Activated T-helper 1 cell treated with Interleukin-2 at 50 U/mL for 16 hours (primary cell): ENCODE results near the gene PPP3CA.
"Not testable (repeated sequence)": the region's sequence is repeated elsewhere in the genome, so short reads cannot be mapped to it uniquely, and the experiment has no call there.

Source experiments
- DNase-seq: peaks from one replicate; pipeline ENCODE4 v3.0.0-alpha.2; 2020; ENCODE audit warnings: low read depth

Gene PPP3CA

DNA sequence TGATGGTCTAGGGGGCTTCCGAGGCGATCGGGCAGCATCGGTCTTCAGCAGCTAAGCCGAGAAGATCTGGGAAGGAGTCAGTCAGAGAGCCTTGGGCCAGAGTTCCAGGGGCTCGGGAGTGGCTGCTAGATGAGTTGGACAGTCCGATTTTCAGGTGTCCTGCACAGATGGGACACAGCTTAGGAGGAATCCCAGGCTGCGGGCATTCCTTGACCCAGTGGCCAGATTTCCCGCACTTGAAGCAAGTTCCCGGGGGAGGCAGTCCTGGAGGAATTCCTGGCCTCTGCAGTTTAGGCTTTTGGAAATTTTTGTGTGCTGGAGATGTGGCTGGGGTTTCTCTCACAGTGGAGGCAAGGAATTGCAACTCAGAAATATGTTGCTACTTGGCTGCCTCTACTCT, 352.3 kb downstream of the PPP3CA start:
- DNase-seq, result not testable (repeated sequence)

DNA sequence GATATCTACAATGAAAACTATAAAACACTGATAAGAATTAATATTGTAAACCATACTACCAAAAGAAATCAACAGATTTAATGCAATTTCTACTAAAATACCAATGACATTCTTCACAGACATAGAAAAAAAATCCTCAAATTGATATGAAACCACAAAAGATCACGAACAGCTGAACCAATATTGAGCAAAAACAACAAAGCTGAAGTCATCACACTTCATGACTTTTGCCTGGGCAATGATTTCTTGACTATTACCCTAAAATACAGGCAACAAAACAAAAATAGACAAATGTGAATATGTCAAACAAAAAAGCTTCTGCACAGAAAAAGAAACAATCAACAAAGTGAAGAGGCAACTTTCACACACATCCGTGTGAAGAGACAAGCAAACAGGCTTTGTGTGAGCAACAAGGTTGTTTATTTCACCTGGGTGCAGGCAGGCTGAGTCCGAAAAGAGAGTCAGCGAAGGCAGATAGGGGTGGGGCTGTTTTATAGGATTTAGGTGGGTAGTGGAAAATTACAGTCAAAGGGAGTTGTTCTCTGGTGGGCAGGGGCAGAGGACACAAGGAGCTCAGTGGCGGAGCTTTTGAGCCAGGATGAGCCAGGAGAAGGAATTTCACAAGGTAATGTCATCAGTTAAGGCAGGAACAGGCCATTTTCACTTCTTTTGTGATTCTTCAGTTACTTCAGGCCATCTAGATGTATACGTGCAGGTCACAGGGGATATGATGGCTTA, 355.8 kb downstream of the PPP3CA start:
- DNase-seq, result not testable (repeated sequence)

GRCh38 chr4:100989401-100989800, 357.9 kb downstream of the PPP3CA start:
- DNase-seq, result no peak

GRCh38 chr4:100988876-100989275, 358.4 kb downstream of the PPP3CA start:
- DNase-seq, result no peak

- no peak for DNase-seq
Measured at GRCh38 chr4:100986360-100986868, 360.9 kb downstream of the PPP3CA start.

GRCh38 chr4:100985576-100985975, 361.8 kb downstream of the PPP3CA start:
- DNase-seq, result no peak

DNA sequence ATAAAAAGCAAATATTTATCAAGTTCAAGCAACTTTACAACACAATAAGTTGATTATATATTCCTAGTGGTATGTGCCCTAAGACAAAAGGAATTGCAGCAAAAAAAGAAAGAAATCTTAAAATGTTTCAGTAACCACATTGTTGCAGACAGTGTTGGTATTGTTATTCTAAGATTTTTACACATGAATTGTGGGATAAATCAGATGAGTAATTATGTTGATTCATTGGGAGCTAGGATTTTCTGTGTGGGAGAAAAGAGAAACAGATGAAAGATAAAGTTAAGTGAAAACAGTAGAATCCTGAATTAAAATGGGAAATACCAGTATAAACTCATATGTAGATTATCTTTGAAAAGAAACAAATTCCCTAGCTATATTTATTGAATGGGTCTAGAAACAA, 362.4 kb downstream of the PPP3CA start:
- DNase-seq, result no peak

DNA sequence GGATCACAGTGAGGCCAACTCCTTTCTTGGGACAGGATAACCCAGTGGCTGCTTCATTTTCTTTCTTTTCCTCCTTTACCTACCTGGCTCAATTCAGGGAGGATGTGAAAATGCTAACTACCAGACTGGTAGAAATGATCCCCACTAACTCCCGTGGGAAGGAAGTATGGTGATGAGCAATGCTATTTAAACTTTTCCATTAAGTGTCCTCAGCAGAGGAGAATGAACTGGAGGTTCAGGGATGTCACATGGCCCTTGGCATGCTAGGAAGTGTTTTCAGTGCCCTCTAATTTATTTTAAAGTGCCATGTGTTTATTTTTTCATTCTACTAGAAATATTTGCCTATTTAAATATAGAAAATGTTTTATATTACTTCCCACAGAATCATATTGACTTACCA, 363.9 kb downstream of the PPP3CA start:
- no peak for DNase-seq

DNA sequence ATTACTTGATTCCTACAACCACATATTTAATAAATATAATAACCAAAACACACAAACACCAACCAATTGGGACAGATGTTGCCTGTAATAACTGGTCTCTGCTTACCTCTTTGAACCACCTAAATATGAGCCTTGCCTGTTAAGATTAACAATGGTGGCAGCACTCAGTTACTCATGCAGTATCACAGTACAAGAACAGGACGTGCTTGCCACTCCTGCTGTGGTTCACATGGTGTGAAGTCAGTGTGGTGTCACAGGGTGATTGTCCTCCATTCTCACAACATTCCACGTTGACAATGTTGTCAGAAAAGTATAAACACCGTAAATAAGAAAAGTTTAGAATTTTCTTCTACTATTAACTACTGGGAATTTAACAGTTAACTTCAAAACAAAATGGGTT, 365.0 kb downstream of the PPP3CA start:
- no peak for DNase-seq

- no peak for DNase-seq
Measured at GRCh38 chr4:100981447-100982204, 365.7 kb downstream of the PPP3CA start.

DNA sequence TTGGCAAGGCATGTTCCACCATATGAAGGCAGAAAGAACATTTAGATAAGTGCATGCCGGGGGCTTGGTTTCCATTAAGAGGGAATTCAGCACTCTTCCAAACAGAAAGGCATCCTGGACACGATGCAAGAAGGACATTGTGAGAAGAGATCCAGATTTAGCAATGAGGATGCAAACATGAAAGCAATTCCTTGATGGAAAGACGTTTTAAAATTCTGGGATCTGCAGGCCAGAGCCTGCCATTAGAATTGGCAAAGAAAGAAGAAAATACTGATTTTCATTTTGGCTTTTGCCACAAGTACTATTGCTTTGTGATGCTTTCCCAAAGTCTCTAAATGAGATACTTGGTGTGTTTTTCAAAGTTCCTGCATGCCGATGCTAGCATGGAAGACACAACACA, 367.6 kb downstream of the PPP3CA start:
- DNase-seq, result no peak

DNA sequence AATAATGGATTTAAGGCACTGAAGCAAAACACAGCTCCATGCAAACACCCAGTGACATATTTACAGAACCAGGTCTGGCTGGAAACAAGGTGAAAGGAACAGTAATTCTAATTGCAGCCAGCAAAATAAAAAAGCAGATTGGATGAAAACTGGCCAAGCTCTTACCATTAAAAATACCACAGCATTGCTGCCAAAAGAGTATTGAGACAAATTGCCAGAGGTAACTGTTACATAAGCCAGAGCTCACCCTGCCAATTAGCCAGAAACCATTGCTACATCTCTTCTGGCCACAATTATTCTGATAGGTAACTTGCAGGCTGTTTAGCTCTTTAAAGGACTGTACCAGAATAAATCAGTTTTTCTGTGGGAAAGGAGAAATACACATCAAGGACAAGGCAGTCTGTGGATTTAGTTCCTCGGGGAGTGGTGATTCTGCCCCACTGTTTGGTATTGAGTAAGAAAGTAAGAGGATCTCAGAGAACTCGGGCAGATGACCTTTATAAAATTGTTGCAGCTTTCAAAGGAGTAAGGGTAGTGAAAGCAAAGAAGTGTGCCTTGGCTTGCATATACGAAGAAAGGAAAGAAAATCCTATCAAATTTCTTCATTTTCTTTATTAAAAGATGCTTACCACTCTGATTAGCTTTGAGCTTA, 369.5 kb downstream of the PPP3CA start:
- DNase-seq, result no peak

GRCh38 chr4:100977274-100977673, 370.1 kb downstream of the PPP3CA start:
- DNase-seq, result no peak
